Measurements from ENCODE around the gene MLLT3. TPM values are rescaled to one million over a fixed set of nuclear protein-coding genes. Genes with fewer than 3 reads are reported as not detected.

The MLLT3 gene
- total and polyA plus RNA-seq, 2 experiments from 2014 or later: 40.0 to 58.3 TPM

DNA sequence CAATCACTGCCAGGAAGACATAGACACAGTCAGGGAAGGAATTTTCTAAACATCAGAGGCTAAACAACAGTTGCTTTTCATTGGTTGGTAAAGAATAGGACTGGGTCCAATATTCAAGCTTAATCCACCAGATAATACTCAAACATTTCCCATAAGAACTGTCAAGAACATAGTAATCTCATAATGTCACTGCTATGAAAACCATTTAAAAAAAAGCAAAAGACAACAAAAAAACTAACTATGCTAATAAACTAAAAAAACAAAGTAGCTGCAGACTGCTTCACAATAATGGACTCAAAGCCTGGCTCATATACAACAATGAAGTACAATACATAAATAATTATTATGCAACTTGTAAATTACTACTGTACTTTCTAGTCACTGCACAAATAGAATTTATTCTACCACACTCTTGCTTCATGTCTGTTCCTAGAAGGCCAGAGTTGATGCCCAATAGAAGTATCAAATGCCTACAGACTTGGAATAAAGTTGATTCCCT is 148.7 kb downstream of the MLLT3 start:
- Histone ChIP-seq H3K27me3 (no peaks in the 10 kb centered on the region), H3K36me3 (no peaks in the 10 kb centered on the region), H3K27ac (no peak overlapping the region), H3K9me3 (ENCODE audit: low read depth) (no peaks in the 10 kb centered on the region), H3K4me3 (no peak overlapping the region), H3K4me1 (ENCODE audit: low read depth) (peaks cover 58% of the 10 kb centered on the region)
- peak in 1 of 2 donors; percentile 6 for DNase-seq (ENCODE audit: low read depth in 1 of 2, low spot score in 1 of 2)
- TF ChIP-seq, protein P1, sequence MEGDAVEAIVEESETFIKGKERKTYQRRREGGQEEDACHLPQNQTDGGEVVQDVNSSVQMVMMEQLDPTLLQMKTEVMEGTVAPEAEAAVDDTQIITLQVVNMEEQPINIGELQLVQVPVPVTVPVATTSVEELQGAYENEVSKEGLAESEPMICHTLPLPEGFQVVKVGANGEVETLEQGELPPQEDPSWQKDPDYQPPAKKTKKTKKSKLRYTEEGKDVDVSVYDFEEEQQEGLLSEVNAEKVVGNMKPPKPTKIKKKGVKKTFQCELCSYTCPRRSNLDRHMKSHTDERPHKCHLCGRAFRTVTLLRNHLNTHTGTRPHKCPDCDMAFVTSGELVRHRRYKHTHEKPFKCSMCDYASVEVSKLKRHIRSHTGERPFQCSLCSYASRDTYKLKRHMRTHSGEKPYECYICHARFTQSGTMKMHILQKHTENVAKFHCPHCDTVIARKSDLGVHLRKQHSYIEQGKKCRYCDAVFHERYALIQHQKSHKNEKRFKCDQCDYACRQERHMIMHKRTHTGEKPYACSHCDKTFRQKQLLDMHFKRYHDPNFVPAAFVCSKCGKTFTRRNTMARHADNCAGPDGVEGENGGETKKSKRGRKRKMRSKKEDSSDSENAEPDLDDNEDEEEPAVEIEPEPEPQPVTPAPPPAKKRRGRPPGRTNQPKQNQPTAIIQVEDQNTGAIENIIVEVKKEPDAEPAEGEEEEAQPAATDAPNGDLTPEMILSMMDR (IDR thresholded peaks at IDR 0.05; ENCODE audit: low read depth, low read length): no peak

DNA sequence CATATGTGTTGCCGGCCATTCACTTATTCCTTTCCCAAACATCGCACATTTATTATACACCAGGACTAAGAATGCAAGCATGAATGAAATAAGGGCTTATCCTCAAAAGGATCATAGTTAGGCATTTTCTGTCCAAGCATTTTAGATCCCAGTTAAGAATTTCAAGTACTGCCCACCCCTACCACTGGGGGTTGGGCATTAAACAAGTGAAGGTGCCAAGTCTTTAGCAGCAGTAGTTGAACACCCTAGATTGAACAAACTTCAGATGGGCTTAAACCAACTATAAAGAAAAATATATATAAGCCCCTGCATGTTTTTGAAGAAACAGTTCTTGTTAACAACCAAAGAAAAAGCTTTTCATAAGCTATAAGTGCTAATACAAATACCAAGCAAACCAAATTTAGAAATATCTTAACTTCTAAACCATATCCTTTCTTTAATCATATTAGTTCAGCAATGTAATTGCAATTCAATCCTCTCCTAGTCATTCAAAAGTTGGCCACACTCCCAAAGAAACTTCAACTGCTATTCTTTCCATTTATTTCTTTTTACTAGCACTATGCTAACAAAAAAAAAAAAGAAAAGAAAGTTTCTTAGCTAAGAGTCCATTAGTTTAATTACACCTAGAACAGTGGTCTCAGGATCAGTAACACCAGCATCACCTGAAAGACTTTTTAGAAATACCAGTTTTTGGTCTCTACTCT is 149.8 kb downstream of the MLLT3 start:
- H3K27me3 ChIP-seq: no peaks in the 10 kb centered on the region
- H3K9me3 ChIP-seq (ENCODE audit: low read depth): no peaks in the 10 kb centered on the region
- H3K36me3 ChIP-seq: no peaks in the 10 kb centered on the region
- no peak for DNase-seq (ENCODE audit: low read depth in 1 of 2, low spot score in 1 of 2)
- no peak overlapping the region for H3K4me3 ChIP-seq
- peaks cover 53% of the 10 kb centered on the region for H3K4me1 ChIP-seq (ENCODE audit: low read depth)
- no peak overlapping the region for H3K27ac ChIP-seq
- TF ChIP-seq, protein P1 (IDR thresholded peaks at IDR 0.05; ENCODE audit: low read depth, low read length): no peak

GRCh38 chr9:20466328-20467008 is 155.8 kb downstream of the MLLT3 start:
- peak overlapping the region; percentile 10 for H3K27ac ChIP-seq
- DNase-seq (ENCODE audit: low read depth in 1 of 2, low spot score in 1 of 2): no peak
- no peaks in the 10 kb centered on the region for H3K27me3 ChIP-seq
- H3K4me1 ChIP-seq (ENCODE audit: low read depth): peaks cover 30% of the 10 kb centered on the region
- no peaks in the 10 kb centered on the region for H3K9me3 ChIP-seq (ENCODE audit: low read depth)
- H3K36me3 ChIP-seq: no peaks in the 10 kb centered on the region
- no peak overlapping the region for H3K4me3 ChIP-seq
- TF ChIP-seq, protein P1 (IDR thresholded peaks at IDR 0.05; ENCODE audit: low read depth, low read length): no peak

GRCh38 chr9:20464242-20464641 is 158.1 kb downstream of the MLLT3 start:
- Histone ChIP-seq H3K36me3 (no peaks in the 10 kb centered on the region), H3K27me3 (no peaks in the 10 kb centered on the region), H3K4me1 (ENCODE audit: low read depth) (peaks cover 32% of the 10 kb centered on the region), H3K4me3 (no peak overlapping the region), H3K27ac (no peak overlapping the region), H3K9me3 (ENCODE audit: low read depth) (no peaks in the 10 kb centered on the region)
- TF ChIP-seq, protein P1 (IDR thresholded peaks at IDR 0.05; ENCODE audit: low read depth, low read length): no peak
- no peak for DNase-seq (ENCODE audit: low read depth in 1 of 2, low spot score in 1 of 2)

DNA sequence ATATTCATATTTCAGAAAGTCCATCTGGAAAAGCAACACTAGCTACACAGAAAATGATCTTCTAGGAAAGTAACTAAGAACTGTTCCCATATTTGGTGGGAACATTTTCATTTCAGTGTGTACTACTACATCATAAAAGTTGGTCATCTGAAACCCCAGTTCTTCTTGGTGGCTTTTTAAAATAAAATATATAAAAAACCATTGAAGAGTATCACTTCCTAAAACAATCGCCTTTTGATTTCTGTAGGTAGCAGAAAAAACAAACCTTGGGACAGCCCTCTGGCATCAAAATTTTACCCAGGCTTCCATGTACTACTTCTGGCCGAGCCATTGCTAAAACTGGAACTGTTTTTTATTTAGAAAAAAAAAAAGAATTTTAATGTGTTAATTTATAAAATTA is 158.5 kb downstream of the MLLT3 start:
- no peak overlapping the region for H3K4me3 ChIP-seq
- peaks cover 32% of the 10 kb centered on the region for H3K4me1 ChIP-seq (ENCODE audit: low read depth)
- H3K27ac ChIP-seq: no peak overlapping the region
- H3K27me3 ChIP-seq: no peaks in the 10 kb centered on the region
- no peaks in the 10 kb centered on the region for H3K9me3 ChIP-seq (ENCODE audit: low read depth)
- H3K36me3 ChIP-seq: no peaks in the 10 kb centered on the region
- no peak for DNase-seq (ENCODE audit: low read depth in 1 of 2, low spot score in 1 of 2)
- TF ChIP-seq, protein P1 (IDR thresholded peaks at IDR 0.05; ENCODE audit: low read depth, low read length): no peak
